Aorta (tissue), 5 donors: ENCODE measurements around the gene ATP6V1G3. TPM values are rescaled to one million over a fixed set of nuclear protein-coding genes. Genes with fewer than 3 reads are reported as not detected.

Source experiments
- ATAC-seq: fragments of 200-7000 bp; cut with Tn5 transposase; one replicate; pipeline ENCODE4 v1.9.1; 2022; ENCODE audit warnings: moderate library complexity; ENCODE audit not compliant: low FRiP score
- DNase-seq, 2 donors: peaks; one replicate each; pipeline ENCODE4 v3.0.0-alpha.2; 2020
- H3K27ac ChIP-seq, 2 donors: one replicate each; pipeline ENCODE4 v1.5.1; 2013; ENCODE audit warnings: low read length in 2 of 2, mild to moderate bottlenecking in 2 of 2, moderate library complexity in 2 of 2, control low read depth in 1 of 2, inconsistent platforms in 1 of 2, low read depth in 1 of 2
- H3K27me3 ChIP-seq, 2 donors: one replicate each; pipeline ENCODE4 v1.6.1; 2013; ENCODE audit warnings: control low read depth in 1 of 2, low read length in 1 of 2, mild to moderate bottlenecking in 1 of 2, moderate library complexity in 1 of 2; ENCODE audit not compliant: insufficient read depth in 2 of 2, control insufficient read depth in 1 of 2
- H3K36me3 ChIP-seq, 2 donors: one replicate each; pipeline ENCODE4 v1.6.1; 2013; ENCODE audit warnings: control low read depth in 1 of 2, low read length in 1 of 2, mild to moderate bottlenecking in 1 of 2; ENCODE audit not compliant: insufficient read depth in 2 of 2, control insufficient read depth in 1 of 2
- H3K4me1 ChIP-seq, 2 donors: one replicate each; pipeline ENCODE4 v1.6.1; 2013; ENCODE audit warnings: low read length in 2 of 2, control low read depth in 1 of 2, mild to moderate bottlenecking in 1 of 2, moderate library complexity in 1 of 2; ENCODE audit not compliant: insufficient read depth in 2 of 2, control insufficient read depth in 1 of 2
- H3K4me3 ChIP-seq, 2 donors: one replicate each; pipeline ENCODE4 v1.5.1; 2013; ENCODE audit warnings: low read length in 2 of 2, control low read depth in 1 of 2, mild to moderate bottlenecking in 1 of 2
- H3K9me3 ChIP-seq: one replicate; pipeline ENCODE4 v1.6.1; 2013; ENCODE audit warnings: mild to moderate bottlenecking, low read length; ENCODE audit not compliant: control insufficient read depth
- WGBS, 2 donors: extraction: QIAGEN DNeasy Blood & Tissue Kit; methylation state at CpG; one replicate each; pipeline ENCODE4 v1.1.7; 2013; 5-methylcytosine and 5-hydroxymethylcytosine counted together
- intact Hi-C, 2 donors: fragments of 100-400 bp; cut with DNase I; formaldehyde crosslinking; loops; one replicate each; pipeline versions ENCODE4 v1.14.2 to v1.15.0; 2022
- polyA plus RNA-seq, 2 donors: library from polyadenylated mRNA; stranded (reverse); fragments of 200-250 nt; gene quantifications; one replicate each; pipeline ENCODE4 v1.2.3, GENCODE V29; 2013
- total RNA-seq, 2 donors: library from RNA; stranded (reverse); fragmentation: NEBNext Ultra II Directional; extraction: Animal tissue kit (Norgen Biotek cat#: 25700); gene quantifications; one replicate each; pipeline ENCODE4 v1.2.1, GENCODE V29; 2021
- donor health status: healthy with polysubstance abuse.
- donor health status: Bipolar disorder and iron deficiency.
- donor health status: DM: no; HTN: no; CAD: no.
- donor health status: DM: no; HTN: no; CAD: no.
- donor health status: DM: yes; HTN: yes; CAD: no.

ATP6V1G3 gene
- total and polyA plus RNA-seq, 4 donors: not detected

DNA sequence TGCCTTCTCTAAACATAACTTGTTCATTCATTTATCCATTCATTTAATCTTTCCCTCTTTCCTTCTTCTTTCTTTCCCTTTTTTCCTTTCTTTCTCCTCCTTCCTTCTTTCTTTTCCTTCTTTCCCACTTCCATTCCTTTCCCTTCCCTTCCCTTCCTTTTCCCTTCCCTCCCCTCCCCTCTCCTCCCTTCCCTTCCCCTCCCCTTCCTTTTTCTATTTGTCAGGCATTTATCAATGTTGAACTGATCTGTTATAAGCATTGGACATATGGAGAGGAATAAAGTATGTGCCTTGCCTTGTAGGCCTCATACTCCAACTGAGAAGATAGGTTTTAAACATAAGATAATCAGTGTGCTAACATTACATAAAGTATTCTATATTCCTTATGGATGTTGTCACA lies 23.7 kb upstream of the ATP6V1G3 start:
- H3K9me3 ChIP-seq: no peaks in the 10 kb centered on the region
- intact Hi-C loops: no loop called here
- ATAC-seq (no peak), DNase-seq (no peak)
- no peaks in the 10 kb centered on the region for H3K27me3 ChIP-seq
- H3K4me1 ChIP-seq: no peaks in the 10 kb centered on the region
- H3K36me3 ChIP-seq: no peaks in the 10 kb centered on the region
- H3K27ac ChIP-seq: no peak overlapping the region
- no peak overlapping the region for H3K4me3 ChIP-seq

DNA sequence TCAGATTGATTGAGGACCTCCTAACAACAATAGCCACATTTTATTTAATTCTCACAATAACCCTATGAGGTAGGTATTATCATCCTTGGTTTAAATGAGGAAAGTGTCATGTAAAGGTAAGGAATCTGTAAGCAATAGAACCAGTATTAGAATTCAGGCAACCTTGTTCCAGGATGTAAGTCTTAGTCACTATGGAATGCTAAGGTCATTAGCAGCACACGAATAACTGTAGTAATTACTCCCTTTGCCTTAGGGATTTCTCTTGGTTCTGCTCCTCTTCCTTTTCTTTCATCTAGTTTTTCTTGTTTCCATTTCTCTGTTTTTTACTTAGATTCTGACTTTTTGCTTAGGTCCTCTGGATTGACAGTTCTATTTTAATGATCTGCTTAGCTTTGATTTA lies 23.1 kb upstream of the ATP6V1G3 start:
- DNase-seq: no peak
- H3K36me3 ChIP-seq: no peaks in the 10 kb centered on the region
- 43 to 47% methylated on average over 1 of the region's 1 CpG for WGBS, 2 donors

DNA sequence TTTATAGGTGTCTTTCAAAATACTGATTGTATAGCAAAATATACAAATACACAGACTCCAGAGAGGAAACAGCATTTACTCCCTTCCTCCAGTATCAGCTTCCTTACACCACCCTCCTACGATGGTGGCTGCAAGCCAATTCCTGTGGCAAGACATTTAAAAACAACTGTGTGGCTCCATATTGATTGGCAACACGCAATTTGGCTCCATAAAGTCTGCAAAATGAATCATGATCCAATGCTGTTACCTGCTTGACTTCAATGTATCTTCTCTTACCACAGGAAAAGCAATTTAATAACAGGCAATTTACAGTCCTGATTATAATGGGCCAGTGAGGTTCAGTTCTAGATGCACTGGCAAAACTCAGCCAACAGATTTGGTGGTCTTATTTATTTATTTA lies 19.7 kb upstream of the ATP6V1G3 start:
- no peak for ATAC-seq
- H3K36me3 ChIP-seq: no peaks in the 10 kb centered on the region

More for the DNA sequence above, 23.1 kb upstream of the ATP6V1G3 start:
- H3K4me3 ChIP-seq: no peak overlapping the region
- no peaks in the 10 kb centered on the region for H3K4me1 ChIP-seq
- H3K27me3 ChIP-seq: no peaks in the 10 kb centered on the region
- ATAC-seq: no peak
- no peak overlapping the region for H3K27ac ChIP-seq
- intact Hi-C loops: no loop called here
- no peaks in the 10 kb centered on the region for H3K9me3 ChIP-seq

DNA sequence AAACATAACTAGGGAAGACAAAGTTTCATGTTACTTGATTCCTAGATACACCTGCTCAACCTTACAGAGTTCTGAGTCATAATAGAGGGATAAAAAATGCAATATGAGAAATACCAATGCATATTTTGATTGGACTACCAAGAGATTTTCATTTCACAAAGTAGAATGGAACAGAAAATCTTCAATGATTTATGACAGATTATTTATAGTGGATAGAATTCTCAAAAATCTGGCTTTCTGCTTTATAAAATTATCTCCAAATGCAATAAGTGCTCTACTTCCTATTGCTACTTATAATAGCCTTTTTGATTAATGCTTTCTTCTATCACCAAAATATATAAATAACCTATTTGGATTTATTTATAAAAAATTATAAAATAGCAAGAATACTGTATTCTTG lies 18.9 kb upstream of the ATP6V1G3 start:
- H3K9me3 ChIP-seq: no peaks in the 10 kb centered on the region
- no peak overlapping the region for H3K27ac ChIP-seq
- DNase-seq (no peak), ATAC-seq (no peak)
- H3K4me3 ChIP-seq: no peak overlapping the region
- intact Hi-C loops: no loop called here
- H3K36me3 ChIP-seq: no peaks in the 10 kb centered on the region
- H3K4me1 ChIP-seq: no peaks in the 10 kb centered on the region
- no peaks in the 10 kb centered on the region for H3K27me3 ChIP-seq

More for the DNA sequence above, 19.7 kb upstream of the ATP6V1G3 start:
- no peak overlapping the region for H3K4me3 ChIP-seq
- H3K27ac ChIP-seq: no peak overlapping the region
- intact Hi-C loops: no loop called here
- peak in 1 of 2 donors; percentile 48 for DNase-seq
- H3K4me1 ChIP-seq: no peaks in the 10 kb centered on the region
- no peaks in the 10 kb centered on the region for H3K9me3 ChIP-seq
- 32% methylated on average over 2 of the region's 2 CpGs for WGBS, 2 donors
- no peaks in the 10 kb centered on the region for H3K27me3 ChIP-seq

DNA sequence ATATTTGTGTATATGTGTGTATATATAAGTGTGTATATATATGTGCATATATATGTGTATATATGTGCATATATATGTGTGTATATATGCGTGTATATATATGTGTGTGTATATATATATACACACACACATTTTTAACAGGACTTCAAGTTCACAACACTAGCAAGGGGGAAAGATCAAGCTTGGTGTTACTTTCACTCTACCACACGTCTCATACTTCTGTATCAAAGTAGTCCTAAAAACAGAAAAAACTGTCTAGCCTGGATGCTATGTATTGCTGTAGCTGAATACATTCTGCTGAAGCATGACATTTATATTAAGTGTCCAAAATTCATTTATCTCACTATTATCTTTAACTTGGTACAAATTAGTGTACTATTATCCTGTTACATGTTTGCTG lies 17.9 kb upstream of the ATP6V1G3 start:
- no peak overlapping the region for H3K4me3 ChIP-seq
- H3K36me3 ChIP-seq: no peaks in the 10 kb centered on the region
- DNase-seq (no peak), ATAC-seq (no peak)
- 77% methylated on average over 2 of the region's 2 CpGs for WGBS, 2 donors
- no peak overlapping the region for H3K27ac ChIP-seq
- no peaks in the 10 kb centered on the region for H3K9me3 ChIP-seq
- H3K4me1 ChIP-seq: no peaks in the 10 kb centered on the region
- no peaks in the 10 kb centered on the region for H3K27me3 ChIP-seq
- intact Hi-C loops: no loop called here

DNA sequence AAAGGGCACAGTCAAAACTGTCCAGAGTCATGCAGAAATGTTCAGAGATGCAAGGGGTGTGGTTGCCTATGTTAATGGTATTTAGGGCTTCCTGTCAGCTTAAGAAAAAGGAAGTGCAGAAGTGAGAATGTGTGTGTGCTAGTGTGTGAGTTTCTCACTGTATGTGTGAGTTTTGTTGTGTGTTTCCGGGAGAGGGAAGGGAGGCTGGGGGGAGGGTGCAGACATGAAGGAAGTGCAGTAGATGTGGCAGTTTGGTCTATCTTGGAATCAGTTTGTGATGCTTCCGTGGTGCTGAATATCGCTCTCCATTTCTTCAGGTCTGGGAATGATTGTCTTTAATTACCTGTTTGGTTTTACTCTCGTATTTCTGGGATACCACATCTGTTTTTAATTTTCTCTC lies 16.5 kb upstream of the ATP6V1G3 start:
- intact Hi-C loops: no loop called here
- peak in 1 of 2 donors; percentile 69 for DNase-seq

DNA sequence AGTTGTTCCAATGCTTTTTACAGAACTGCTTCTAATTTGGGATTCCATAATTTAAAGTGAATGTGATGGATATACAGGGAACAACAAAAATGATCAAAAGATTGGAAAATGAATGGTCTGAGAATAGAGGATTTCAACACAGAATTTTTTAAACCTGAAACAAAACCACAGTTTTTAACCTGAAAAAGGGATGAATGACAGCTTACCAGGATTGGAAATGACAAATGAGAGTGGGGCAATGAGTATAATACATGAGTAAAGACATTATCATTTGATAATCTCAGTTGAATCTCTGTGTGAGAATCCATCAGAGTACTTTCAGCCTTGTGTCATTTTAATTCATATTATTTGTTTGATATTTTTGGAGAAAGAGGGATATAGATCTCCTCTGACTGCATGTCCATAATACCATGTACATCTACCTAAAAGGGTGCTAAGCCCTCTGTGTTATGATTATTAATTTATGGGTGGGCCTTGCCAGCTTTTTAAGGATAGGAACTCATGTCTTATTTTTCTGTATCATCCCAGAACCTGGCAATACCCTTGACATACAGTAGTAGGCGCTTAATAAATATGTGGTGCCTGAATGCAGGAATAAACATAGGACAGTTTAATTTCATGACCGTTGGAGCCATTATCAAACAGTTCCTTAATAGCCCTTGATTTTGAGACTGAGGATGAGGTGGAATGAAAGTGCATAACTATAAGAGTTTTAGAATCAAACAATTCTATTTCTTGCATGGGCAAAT lies 12.4 kb upstream of the ATP6V1G3 start:
- intact Hi-C loops: no loop called here
- no peaks in the 10 kb centered on the region for H3K4me1 ChIP-seq
- no peaks in the 10 kb centered on the region for H3K9me3 ChIP-seq
- no peak overlapping the region for H3K27ac ChIP-seq
- DNase-seq (no peak), ATAC-seq (no peak)
- no peaks in the 10 kb centered on the region for H3K36me3 ChIP-seq
- 87 to 88% methylated on average over 2 of the region's 2 CpGs for WGBS, 2 donors
- H3K4me3 ChIP-seq: no peak overlapping the region
- H3K27me3 ChIP-seq: no peaks in the 10 kb centered on the region

More for the DNA sequence above, 16.5 kb upstream of the ATP6V1G3 start:
- H3K4me1 ChIP-seq: no peaks in the 10 kb centered on the region
- 52 to 62% methylated on average over 4 of the region's 4 CpGs for WGBS, 2 donors
- H3K9me3 ChIP-seq: no peaks in the 10 kb centered on the region
- no peak for ATAC-seq
- no peaks in the 10 kb centered on the region for H3K27me3 ChIP-seq
- no peaks in the 10 kb centered on the region for H3K36me3 ChIP-seq
- no peak overlapping the region for H3K27ac ChIP-seq
- H3K4me3 ChIP-seq: no peak overlapping the region

DNA sequence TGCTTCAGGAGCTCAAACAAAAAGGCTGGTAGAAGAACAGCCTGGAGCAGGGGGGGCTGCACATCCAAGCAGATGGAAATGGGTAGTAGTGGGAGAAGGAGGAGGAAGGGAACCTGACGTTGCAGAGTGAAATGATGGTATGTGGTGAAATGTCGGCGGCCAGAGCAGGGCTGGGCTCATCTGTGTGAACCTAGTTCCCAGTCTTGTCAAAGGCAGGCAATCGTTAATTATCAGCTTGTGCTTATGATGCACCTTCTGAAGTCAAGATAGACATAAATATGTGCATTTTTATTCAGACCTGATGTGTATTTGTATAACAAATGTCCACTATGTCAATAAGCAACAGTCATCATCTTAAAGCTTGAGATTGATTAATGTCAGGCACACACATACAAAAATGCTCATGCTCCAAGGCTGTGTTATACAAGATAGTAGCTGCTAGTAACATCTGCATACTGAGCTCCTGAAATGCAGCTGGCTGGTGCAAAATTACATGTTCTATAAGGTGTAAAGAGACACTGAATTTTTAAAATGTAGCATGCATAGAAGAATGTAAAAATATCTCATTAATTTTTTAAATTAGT lies 10.6 kb upstream of the ATP6V1G3 start:
- no peak for DNase-seq
- Histone ChIP-seq H3K9me3 (no peaks in the 10 kb centered on the region), H3K27me3 (no peaks in the 10 kb centered on the region), H3K27ac (no peak overlapping the region), H3K36me3 (no peaks in the 10 kb centered on the region), H3K4me1 (no peaks in the 10 kb centered on the region), H3K4me3 (no peak overlapping the region)
- ATAC-seq: no peak
- intact Hi-C loops: no loop called here
- WGBS, 2 donors: 40 to 48% methylated on average over 4 of the region's 4 CpGs

DNA sequence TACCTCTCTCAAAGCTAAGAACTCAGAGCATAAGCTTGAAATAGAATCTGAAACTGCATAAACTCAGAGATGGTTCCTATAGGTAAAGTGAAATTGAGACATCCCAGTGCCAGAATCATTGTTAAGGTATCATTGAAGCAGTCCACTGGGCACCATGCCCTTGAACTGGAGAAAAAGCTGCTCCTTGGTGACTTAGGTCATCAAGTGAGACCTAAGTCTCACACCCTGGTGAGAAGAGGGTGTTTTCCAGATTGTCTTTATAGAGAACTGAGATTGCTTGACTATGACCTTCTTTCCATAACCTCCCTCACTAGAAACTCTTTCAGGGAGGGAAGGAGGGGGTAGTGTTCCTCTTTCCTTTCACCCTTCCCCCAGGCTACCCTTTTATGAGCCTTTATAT lies 9.4 kb upstream of the ATP6V1G3 start:
- intact Hi-C loops: no loop called here
- DNase-seq (no peak), ATAC-seq (no peak)
- Histone ChIP-seq H3K36me3 (no peaks in the 10 kb centered on the region), H3K27me3 (no peaks in the 10 kb centered on the region), H3K4me1 (no peaks in the 10 kb centered on the region), H3K27ac (no peak overlapping the region), H3K4me3 (no peak overlapping the region), H3K9me3 (no peaks in the 10 kb centered on the region)
